ENCODE data around the gene RNF32. TPM values are rescaled to one million over a fixed set of nuclear protein-coding genes. Genes with fewer than 3 reads are reported as not detected.

RNF32 gene
- under 1 TPM in 1 of 2 donors, not detected in 1; 0.79 TPM for total RNA-seq

- Histone ChIP-seq H3K4me3 (peak within 1 kb of the TSS; percentile 66), H3K9me3 (no peaks in the 10 kb centered on the region), H3K36me3 (no peaks in the 10 kb centered on the region), H3K27ac (peak within 1 kb of the TSS; percentile 77 to 80), H3K27me3 (no peaks in the 10 kb centered on the region), H3K4me1 (peaks cover 0 to 12% of the 10 kb centered on the region in 2 donors)
- no peak for TF ChIP-seq CTCF (IDR thresholded peaks at IDR 0.05)
- DNase-seq (ENCODE audit: low spot score) = peak; percentile 91
Measured at GRCh38 chr7:156640257-156640948, at the start of gene RNF32. RNF32 (plus strand) TSS chr7:156640774; CDS start chr7:156643878, 3,104 bp downstream.

GRCh38 chr7:156592155-156592884, 48.3 kb upstream of the RNF32 start:
- H3K4me3 ChIP-seq = no peak overlapping the region
- H3K4me1 ChIP-seq = no peaks in the 10 kb centered on the region
- peaks cover 0 to 15% of the 10 kb centered on the region in 2 donors for H3K9me3 ChIP-seq
- DNase-seq (ENCODE audit: low spot score) = no peak
- TF ChIP-seq CTCF (IDR thresholded peaks at IDR 0.05) = no peak
- no peaks in the 10 kb centered on the region for H3K27me3 ChIP-seq
- no peaks in the 10 kb centered on the region for H3K36me3 ChIP-seq
- no peak overlapping the region for H3K27ac ChIP-seq

- H3K27me3 ChIP-seq = no peaks in the 10 kb centered on the region
- H3K9me3 ChIP-seq = peaks cover 0 to 15% of the 10 kb centered on the region in 2 donors
- no peak overlapping the region for H3K4me3 ChIP-seq
- no peak for TF ChIP-seq CTCF (IDR thresholded peaks at IDR 0.05)
- H3K36me3 ChIP-seq = no peaks in the 10 kb centered on the region
- DNase-seq (ENCODE audit: low spot score) = no peak
- no peak overlapping the region for H3K27ac ChIP-seq
- no peaks in the 10 kb centered on the region for H3K4me1 ChIP-seq
Measured at GRCh38 chr7:156594283-156595080, 46.1 kb upstream of the RNF32 start.

- Histone ChIP-seq H3K27me3 (no peaks in the 10 kb centered on the region), H3K4me1 (no peaks in the 10 kb centered on the region), H3K9me3 (no peaks in the 10 kb centered on the region), H3K36me3 (no peaks in the 10 kb centered on the region), H3K4me3 (no peak overlapping the region), H3K27ac (no peak overlapping the region)
- DNase-seq (ENCODE audit: low spot score) = no peak
- TF ChIP-seq CTCF (IDR thresholded peaks at IDR 0.05) = no peak
Measured at GRCh38 chr7:156600496-156600895, 40.1 kb upstream of the RNF32 start.

- no peak for TF ChIP-seq CTCF (IDR thresholded peaks at IDR 0.05)
- no peak for DNase-seq (ENCODE audit: low spot score)
- peaks cover 0 to 2% of the 10 kb centered on the region in 2 donors for H3K4me1 ChIP-seq
- H3K27me3 ChIP-seq = peaks cover 0 to 2% of the 10 kb centered on the region in 2 donors
- no peaks in the 10 kb centered on the region for H3K36me3 ChIP-seq
- no peak overlapping the region for H3K27ac ChIP-seq
- no peak overlapping the region for H3K4me3 ChIP-seq
- no peaks in the 10 kb centered on the region for H3K9me3 ChIP-seq
Measured at GRCh38 chr7:156602283-156602682, 38.3 kb upstream of the RNF32 start.
